Activated CD8-positive, alpha-beta memory T cell treated with anti-CD3 and anti-CD28 coated beads for 36 hours (primary cell): ENCODE results near the gene ZBTB32. TPM values are rescaled to one million over a fixed set of nuclear protein-coding genes. Genes with fewer than 3 reads are reported as not detected.
"Not testable (repeated sequence)": the region's sequence is repeated elsewhere in the genome, so short reads cannot be mapped to it uniquely, and the experiment has no call there.

Source experiments
- CTCF ChIA-PET: fragments of 350-600 bp; sonication (Branson Sonifier 250); formaldehyde crosslinking; loops from one replicate; lab custom pipeline; 2021; ENCODE audit warnings: antibody characterized with exemption; lab: Charles Lee
- POLR2A ChIA-PET: fragments of 350-600 bp; sonication (Branson Sonifier 250); formaldehyde crosslinking; loops from one replicate; lab custom pipeline; 2021; ENCODE audit warnings: antibody characterized with exemption; lab: Charles Lee
- total RNA-seq, 2 experiments: library from RNA; stranded (reverse); gene quantifications; one replicate each; pipeline ENCODE4 v1.2.3, GENCODE V29; 2021

Gene ZBTB32
- 100 to 1,000 TPM; 278 to 282 TPM for total RNA-seq

DNA sequence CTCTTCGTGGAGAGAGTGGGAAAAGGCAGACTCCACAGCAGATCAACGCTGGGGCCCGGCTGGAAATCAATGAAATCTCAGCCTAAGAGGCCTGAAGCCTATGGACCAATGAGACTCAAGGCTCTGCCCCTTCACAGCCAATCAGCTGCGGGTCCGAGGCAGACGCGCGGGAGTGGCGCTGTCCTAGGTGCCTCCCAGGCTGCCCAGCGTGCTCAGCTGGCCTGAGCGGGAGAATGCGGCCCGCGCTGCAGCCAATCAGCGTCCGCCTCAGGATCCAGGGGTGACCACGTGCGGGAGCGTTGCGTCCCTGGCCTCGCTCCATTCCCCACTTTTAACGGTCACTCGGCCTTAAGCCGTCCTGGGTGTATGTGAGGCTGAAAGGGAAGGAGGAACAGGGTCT lies at the start of gene ZBTB32:
Gene ZBTB32 (plus strand): TSS at position 341 of the 400 bp plus-strand sequence. CDS start 10,069 bp downstream, outside the sequence.
- ChIA-PET POLR2A (interaction anchor here (2.6 kb wide), 1 partner anchor 36 kb away, joined by 7 read pairs; no protein-coding TSS in a partner anchor), CTCF (interaction anchor here (0.6 to 8.5 kb wide), 4 partner anchors 9 to 192 kb away, joined by 3 to 67 read pairs (median 3); no protein-coding TSS in a partner anchor)

- CTCF ChIA-PET, POLR2A ChIA-PET: not testable (repeated sequence)
Measured at GRCh38 chr19:35654828-35655227, 49.5 kb upstream of the ZBTB32 start.

GRCh38 chr19:35655600-35655999 lies 48.8 kb upstream of the ZBTB32 start:
- CTCF ChIA-PET = interaction anchor here (1.1 to 1.2 kb wide), 2 partner anchors 9 to 37 kb away, joined by 3 to 5 read pairs; no protein-coding TSS in a partner anchor
- POLR2A ChIA-PET = no interaction called here

GRCh38 chr19:35656700-35657099 lies 47.7 kb upstream of the ZBTB32 start:
- ChIA-PET CTCF (interaction anchor here (1.2 kb wide), 1 partner anchor 36 kb away, joined by 5 read pairs; no protein-coding TSS in a partner anchor), POLR2A (no interaction called here)

DNA sequence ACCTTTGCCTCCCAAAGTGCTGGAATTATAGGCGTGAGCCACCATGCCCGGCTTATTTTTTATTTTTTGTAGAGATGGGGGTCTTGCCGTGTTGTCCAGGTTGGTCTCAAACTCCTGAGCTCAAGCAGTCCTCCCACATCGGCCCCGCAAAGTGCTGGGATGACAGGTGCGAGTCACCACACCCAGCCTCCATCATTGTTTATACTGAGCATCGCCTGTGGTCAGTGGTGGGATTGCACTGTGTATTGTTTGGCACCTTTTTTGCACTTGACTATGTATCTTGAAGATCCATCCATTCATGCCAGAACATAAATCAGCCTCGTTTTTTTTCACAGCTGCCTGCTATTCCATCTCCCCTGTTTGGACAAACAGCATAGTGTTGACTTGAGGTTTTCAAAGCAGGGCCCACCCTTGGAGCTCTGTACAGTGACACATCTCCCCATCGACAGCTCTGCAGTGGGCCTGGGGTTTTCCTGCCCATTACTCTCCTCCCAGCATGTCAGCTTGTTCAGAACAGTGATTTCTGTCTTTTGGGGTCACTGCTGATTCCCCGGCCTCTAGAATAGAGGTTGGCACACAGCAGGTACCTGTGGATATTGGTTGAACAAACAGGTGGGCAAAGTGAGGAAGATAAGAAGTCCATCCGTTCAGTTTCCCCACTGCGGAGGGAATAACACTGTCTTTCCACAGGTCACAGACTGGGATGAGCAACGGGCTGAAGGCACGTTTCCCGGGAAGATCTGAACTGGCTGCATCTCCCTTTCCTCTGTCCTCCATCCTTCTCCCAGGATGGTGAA lies 46.3 kb upstream of the ZBTB32 start:
- POLR2A ChIA-PET = interaction anchor here (1.1 kb wide), 1 partner anchor 10 kb away, joined by 3 read pairs; the partner anchor contains the start of gene COX6B1
- CTCF ChIA-PET = no interaction called here

- ChIA-PET POLR2A (interaction anchor here (0.6 to 0.7 kb wide), 3 partner anchors 57 to 1109 kb away, joined by 3 to 8 read pairs (median 4); no protein-coding TSS in a partner anchor), CTCF (no interaction called here)
Measured at GRCh38 chr19:35661995-35662340, 42.4 kb upstream of the ZBTB32 start.

GRCh38 chr19:35663981-35664380 lies 40.4 kb upstream of the ZBTB32 start:
- ChIA-PET CTCF (interaction anchor here (1.0 kb wide), 1 partner anchor 8 kb away, joined by 3 read pairs; no protein-coding TSS in a partner anchor), POLR2A (no interaction called here)

DNA sequence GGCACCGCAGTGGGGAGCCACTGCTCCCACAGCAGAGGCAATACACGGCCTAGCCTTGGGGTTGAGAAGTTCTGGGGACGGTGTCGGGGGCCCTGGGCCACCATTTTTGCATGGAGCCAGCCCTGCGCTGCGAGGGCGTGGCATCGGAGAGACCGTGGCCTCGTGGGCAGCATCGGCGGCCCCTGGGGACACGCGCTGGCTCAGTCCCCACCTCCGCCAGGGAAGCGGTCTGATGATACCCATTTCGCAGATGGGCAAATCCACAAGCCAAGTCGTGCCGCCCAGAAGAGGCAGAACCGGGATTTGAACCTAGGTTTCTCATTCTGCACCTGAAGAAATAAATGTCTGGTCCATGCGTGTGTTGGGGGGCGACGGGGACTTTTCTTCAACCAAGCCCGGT lies 39.2 kb upstream of the ZBTB32 start:
- CTCF ChIA-PET = interaction anchor here (1.0 kb wide), 1 partner anchor 9 kb away, joined by 3 read pairs; no protein-coding TSS in a partner anchor
- POLR2A ChIA-PET = no interaction called here

- CTCF ChIA-PET = interaction anchor here (0.6 kb wide), 1 partner anchor 17 kb away, joined by 3 read pairs; no protein-coding TSS in a partner anchor
- POLR2A ChIA-PET = no interaction called here
Measured at GRCh38 chr19:35665604-35666003, 38.8 kb upstream of the ZBTB32 start.

DNA sequence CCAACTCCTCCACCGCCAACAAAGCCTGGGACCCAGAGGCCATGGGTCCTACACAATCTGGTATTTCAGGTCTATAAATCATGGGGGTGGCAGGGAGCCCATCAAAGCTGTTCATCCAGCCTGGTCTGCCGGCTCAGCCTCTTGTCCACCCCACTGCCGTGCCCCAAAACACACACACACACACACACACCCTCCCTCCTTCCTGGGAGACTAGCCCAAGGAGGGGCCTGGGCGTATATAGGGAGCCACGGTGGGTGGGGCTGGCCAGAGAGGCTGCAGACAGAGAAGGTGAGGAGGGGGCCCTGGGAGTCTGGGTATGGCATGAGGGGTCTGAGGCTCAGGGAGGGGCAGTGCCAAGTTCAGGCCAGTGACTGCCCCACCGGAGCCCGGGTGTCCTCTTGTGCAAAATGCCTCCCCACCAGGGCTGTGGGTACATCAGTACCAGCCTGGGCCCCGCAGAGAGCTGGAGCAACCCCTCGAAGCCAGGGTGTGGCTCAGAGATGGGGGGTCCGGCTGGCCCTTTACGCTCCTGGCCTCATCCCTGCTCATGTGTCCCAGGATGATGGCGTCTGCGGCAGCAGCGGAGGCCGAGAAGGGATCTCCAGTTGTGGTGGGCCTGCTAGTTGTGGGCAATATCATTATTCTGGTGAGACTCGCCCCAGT lies 38.0 kb upstream of the ZBTB32 start, which contains the start of gene UPK1A:
Gene UPK1A (plus strand): TSS at position 267 of the 663 bp plus-strand sequence. CDS start 296 bp downstream, at position 563.
- CTCF ChIA-PET = interaction anchor here (0.6 kb wide), 1 partner anchor 17 kb away, joined by 3 read pairs; no protein-coding TSS in a partner anchor

GRCh38 chr19:35669566-35669965 lies 34.8 kb upstream of the ZBTB32 start:
- ChIA-PET POLR2A (no interaction called here), CTCF (interaction anchor here (0.7 to 0.9 kb wide), 3 partner anchors 71 to 232 kb away, joined by 3 read pairs; no protein-coding TSS in a partner anchor)

More for the DNA sequence above, 38.0 kb upstream of the ZBTB32 start, which contains the start of gene UPK1A:
- POLR2A ChIA-PET = no interaction called here

DNA sequence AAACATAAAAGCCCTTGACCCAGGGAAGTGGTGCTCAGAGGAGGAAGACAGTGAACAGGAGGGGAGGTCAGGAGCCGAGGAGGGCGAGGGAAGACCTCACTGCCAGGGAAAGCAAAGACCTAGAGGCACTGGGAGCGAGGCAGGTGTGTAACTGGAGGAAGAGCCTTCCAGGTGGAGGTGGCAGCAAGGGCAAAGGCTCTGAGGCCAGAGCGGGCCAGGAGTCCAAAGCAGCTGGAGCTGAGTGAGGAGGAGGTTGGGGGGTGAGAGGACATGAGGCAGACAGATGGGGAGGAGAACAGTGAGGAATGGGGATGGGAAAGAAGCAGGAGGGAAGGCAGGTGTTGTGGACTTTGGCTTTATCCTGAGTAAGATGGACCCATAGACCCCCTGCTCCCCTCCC lies 34.4 kb upstream of the ZBTB32 start:
- CTCF ChIA-PET = interaction anchor here (0.7 to 0.9 kb wide), 3 partner anchors 70 to 232 kb away, joined by 3 read pairs; no protein-coding TSS in a partner anchor
- POLR2A ChIA-PET = no interaction called here

GRCh38 chr19:35670686-35671085 lies 33.7 kb upstream of the ZBTB32 start:
- POLR2A ChIA-PET = no interaction called here
- CTCF ChIA-PET = no interaction called here

GRCh38 chr19:35671818-35672217 lies 32.5 kb upstream of the ZBTB32 start:
- POLR2A ChIA-PET = no interaction called here
- CTCF ChIA-PET = interaction anchor here (0.7 kb wide), 1 partner anchor 37 kb away, joined by 3 read pairs; no protein-coding TSS in a partner anchor

GRCh38 chr19:35673121-35673804 lies 31.1 kb upstream of the ZBTB32 start:
- POLR2A ChIA-PET = interaction anchor here (0.6 to 1.1 kb wide), 2 partner anchors 13 to 25 kb away, joined by 5 to 14 read pairs; partner anchors contain the start of gene COX6B1
- CTCF ChIA-PET = interaction anchor here (0.7 kb wide), 1 partner anchor 92 kb away, joined by 3 read pairs; no protein-coding TSS in a partner anchor

- ChIA-PET CTCF (no interaction called here), POLR2A (no interaction called here)
Measured at GRCh38 chr19:35675589-35676140, 28.7 kb upstream of the ZBTB32 start.

DNA sequence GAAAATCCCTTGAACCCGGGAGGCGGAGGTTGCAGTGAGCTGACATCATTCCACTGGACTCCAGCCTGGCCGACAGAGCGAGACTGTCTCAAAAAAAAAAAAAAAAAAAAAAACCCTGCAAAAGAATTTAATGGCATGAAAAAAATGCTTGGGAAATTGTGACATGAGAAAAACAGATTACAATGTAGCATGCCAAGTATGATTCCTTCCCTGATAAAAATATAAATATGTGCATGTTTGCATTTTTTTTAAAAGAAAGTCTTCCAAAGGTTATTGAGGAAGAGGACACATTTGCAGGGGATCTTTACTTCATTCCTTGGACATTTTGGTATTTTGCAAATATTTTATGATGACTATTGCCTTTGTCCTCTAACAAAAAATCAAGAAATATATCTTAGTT lies 14.5 kb upstream of the ZBTB32 start:
- ChIA-PET POLR2A (no interaction called here), CTCF (no interaction called here)

DNA sequence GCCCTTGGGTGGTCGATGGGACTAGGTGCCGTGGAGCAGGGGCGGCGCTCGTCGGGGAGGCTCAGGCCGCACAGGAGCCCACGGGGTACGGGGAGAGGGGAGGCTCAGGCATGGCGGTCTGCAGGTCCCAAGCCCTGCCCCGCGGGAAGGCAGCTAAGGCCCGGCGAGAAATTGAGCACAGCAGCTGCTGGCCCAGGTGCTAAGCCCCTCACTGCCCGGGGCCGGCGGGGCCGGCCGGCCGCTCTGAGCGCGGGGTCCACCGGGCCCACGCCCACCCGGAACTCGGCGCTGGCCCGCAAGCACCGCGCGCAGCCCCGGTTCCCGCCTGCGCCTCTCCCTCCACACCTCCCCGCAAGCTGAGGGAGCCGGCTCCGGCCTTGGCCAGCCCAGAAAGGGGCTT lies 13.3 kb upstream of the ZBTB32 start:
- CTCF ChIA-PET, POLR2A ChIA-PET: not testable (repeated sequence)
